Vagina (tissue), 2 donors: ENCODE data around the gene RANBP3. TPM values are rescaled to one million over a fixed set of nuclear protein-coding genes. Genes with fewer than 3 reads are reported as not detected.
"Not testable (repeated sequence)": the region's sequence is repeated elsewhere in the genome, so short reads cannot be mapped to it uniquely, and the experiment has no call there.

Source experiments
- DNase-seq, 2 donors: peaks; one replicate each; pipeline ENCODE4 v3.0.0-alpha.2; 2017; ENCODE audit errors: extremely low spot score in 2 of 2
- H3K27ac ChIP-seq: fragments of 200-600 bp; sonication (generic); one replicate; pipeline ENCODE4 v1.5.1; 2019
- H3K27me3 ChIP-seq: fragments of 200-600 bp; sonication (generic); one replicate; pipeline ENCODE4 v1.5.1; 2019
- H3K36me3 ChIP-seq, 2 donors: fragments of 200-600 bp; sonication (generic); one replicate each; pipeline ENCODE4 v1.5.1; 2017 to 2019
- H3K4me1 ChIP-seq: fragments of 200-600 bp; sonication (generic); one replicate; pipeline ENCODE4 v1.5.1; 2019
- H3K4me3 ChIP-seq, 2 donors: fragments of 200-600 bp; sonication (generic); 1 replicate in 1 of 2; 2 replicates in 1 of 2; pipeline ENCODE4 v1.5.1; 2016 to 2019
- H3K9me3 ChIP-seq: fragments of 200-600 bp; sonication (generic); one replicate; pipeline ENCODE4 v1.5.1; 2019
- POLR2A ChIP-seq, 2 donors: fragments of 450-650 bp; IDR thresholded peaks; one replicate each; pipeline ENCODE4 v1.6.1; 2017; ENCODE audit warnings: antibody characterized with exemption in 2 of 2, mild to moderate bottlenecking in 2 of 2, moderate library complexity in 2 of 2
- POLR2AphosphoS5 ChIP-seq, 2 donors: sonication (generic); formaldehyde crosslinking; IDR thresholded peaks; one replicate each; pipeline ENCODE4 v1.9.0; 2017; ENCODE audit warnings: antibody characterized with exemption in 2 of 2, mild to moderate bottlenecking in 2 of 2, low read depth in 1 of 2; ENCODE audit not compliant: insufficient read depth in 1 of 2
- intact Hi-C: fragments of 100-400 bp; cut with DNase I; formaldehyde crosslinking; loops from one replicate; pipeline ENCODE4 v1.15.1; 2023
- total RNA-seq: library from RNA; depleted of rRNA; stranded (reverse); fragments of >200 nt; gene quantifications from one replicate; pipeline ENCODE4 v1.2.3, GENCODE V29; 2016
- TF ChIP-seq, protein P1 (sequence below), 3 experiments: fragments of 450-650 bp in 2 of 3; fragments of 200-600 bp in 1 of 3; sonication (generic) in 1 of 3; IDR thresholded peaks; one replicate each; pipeline ENCODE4 v1.5.1; 2017 to 2019; ENCODE audit warnings: antibody characterized with exemption in 3 of 3, mild to moderate bottlenecking in 2 of 3, moderate library complexity in 2 of 3

Gene RANBP3
- 110 TPM for total RNA-seq

DNA sequence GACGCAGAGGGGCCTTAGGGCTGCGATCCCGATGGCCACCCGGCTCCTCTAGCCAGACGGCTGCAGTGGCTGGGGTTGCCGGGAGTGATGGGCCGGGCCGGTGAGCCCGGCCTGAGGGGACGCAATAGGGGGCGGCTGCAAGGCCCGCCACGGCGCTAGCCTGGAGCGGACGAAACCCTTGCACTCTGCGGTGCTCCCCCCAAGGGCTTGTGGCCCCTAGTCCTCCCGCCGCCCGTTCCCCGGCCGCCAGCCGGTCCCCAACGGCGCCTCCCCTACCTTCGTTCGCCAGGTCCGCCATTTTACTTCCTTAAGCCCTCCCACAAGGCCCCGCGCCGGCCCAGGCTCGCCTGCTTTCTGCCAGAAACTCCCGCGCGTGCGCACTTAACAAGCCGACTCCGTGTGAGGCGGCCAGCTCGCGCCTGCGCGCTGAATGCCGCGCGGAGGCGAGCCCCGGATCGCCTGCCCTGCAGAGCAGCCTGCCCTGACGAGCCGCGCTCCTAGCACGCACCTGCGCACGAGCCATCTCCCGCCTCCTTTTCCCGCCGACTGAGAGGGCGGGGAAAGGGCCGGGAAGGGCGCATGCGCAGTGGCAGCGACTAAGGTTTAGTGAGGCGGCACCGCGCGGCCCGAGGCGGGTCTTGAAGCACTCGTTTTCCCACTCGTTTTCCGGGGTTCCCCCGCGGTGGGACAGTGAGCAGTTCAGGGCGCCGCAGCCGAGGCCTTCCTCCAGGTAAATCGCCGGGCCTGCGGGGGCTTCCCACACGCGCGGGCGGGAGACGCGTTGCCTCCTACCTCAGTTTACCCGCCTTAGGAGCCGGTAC is at the start of gene RANBP3:
Gene RANBP3, minus strand, starts transcription at position 356 of the 821 bp plus-strand sequence. Its CDS starts 58 bp downstream, at position 298.
- intact Hi-C loops: no loop called here
- peak; percentile 97 to 98 for DNase-seq
- peak within 1 kb of the TSS; percentile 91 for H3K27ac ChIP-seq
- TF ChIP-seq, protein P1, sequence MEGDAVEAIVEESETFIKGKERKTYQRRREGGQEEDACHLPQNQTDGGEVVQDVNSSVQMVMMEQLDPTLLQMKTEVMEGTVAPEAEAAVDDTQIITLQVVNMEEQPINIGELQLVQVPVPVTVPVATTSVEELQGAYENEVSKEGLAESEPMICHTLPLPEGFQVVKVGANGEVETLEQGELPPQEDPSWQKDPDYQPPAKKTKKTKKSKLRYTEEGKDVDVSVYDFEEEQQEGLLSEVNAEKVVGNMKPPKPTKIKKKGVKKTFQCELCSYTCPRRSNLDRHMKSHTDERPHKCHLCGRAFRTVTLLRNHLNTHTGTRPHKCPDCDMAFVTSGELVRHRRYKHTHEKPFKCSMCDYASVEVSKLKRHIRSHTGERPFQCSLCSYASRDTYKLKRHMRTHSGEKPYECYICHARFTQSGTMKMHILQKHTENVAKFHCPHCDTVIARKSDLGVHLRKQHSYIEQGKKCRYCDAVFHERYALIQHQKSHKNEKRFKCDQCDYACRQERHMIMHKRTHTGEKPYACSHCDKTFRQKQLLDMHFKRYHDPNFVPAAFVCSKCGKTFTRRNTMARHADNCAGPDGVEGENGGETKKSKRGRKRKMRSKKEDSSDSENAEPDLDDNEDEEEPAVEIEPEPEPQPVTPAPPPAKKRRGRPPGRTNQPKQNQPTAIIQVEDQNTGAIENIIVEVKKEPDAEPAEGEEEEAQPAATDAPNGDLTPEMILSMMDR (IDR thresholded peaks at IDR 0.05): peak in 1 of 3 experiments; percentile 11
- TF ChIP-seq POLR2AphosphoS5 (IDR thresholded peaks at IDR 0.05; ENCODE audit: insufficient read depth in 1 of 2, low read depth in 1 of 2) (peak; percentile 94 to 100), POLR2A (IDR thresholded peaks at IDR 0.05) (peak in 1 of 2 donors; percentile 56)
- H3K36me3 ChIP-seq: no peaks in the 10 kb centered on the region
- H3K9me3 ChIP-seq: no peaks in the 10 kb centered on the region
- no peaks in the 10 kb centered on the region for H3K27me3 ChIP-seq
- H3K4me3 ChIP-seq: peak within 1 kb of the TSS; percentile 93 to 94
- peaks cover 58% of the 10 kb centered on the region for H3K4me1 ChIP-seq

GRCh38 chr19:6026390-6027227 is 48.7 kb upstream of the RANBP3 start:
- Histone ChIP-seq H3K27ac (no peak overlapping the region), H3K27me3 (no peaks in the 10 kb centered on the region), H3K9me3 (no peaks in the 10 kb centered on the region), H3K4me1 (peaks cover 6% of the 10 kb centered on the region), H3K36me3 (peaks cover 0 to 4% of the 10 kb centered on the region in 2 donors), H3K4me3 (no peak overlapping the region)
- DNase-seq: no peak
- intact Hi-C loops: no loop called here
- TF ChIP-seq POLR2A (IDR thresholded peaks at IDR 0.05) (no peak), POLR2AphosphoS5 (IDR thresholded peaks at IDR 0.05; ENCODE audit: insufficient read depth in 1 of 2, low read depth in 1 of 2) (no peak)
- TF ChIP-seq, protein P1 (IDR thresholded peaks at IDR 0.05): no peak

GRCh38 chr19:6024756-6025155 is 46.8 kb upstream of the RANBP3 start:
- H3K9me3 ChIP-seq, H3K4me1 ChIP-seq, H3K27ac ChIP-seq, H3K27me3 ChIP-seq, H3K4me3 ChIP-seq, H3K36me3 ChIP-seq, intact Hi-C loops, DNase-seq: not testable (repeated sequence)

DNA sequence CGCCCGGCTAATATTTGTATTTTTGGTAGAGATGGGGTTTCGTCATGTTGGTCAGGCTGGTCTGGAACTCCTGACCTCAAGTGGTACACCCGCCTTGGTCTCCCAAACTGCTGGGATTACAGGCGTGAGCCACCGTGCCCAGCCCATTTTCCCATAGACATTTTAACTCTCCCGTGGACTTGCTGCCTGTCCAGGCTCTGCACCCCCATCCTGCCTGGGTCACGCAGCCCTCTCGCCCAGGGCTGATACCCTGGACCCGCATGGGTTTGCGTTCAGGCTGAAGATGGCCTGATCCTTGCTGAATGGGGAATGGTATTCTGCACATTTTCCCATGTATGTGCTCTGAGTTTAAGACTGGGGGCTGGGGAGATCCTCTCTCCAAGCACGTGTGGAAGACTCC is 46.0 kb upstream of the RANBP3 start:
- Histone ChIP-seq H3K4me1 (peaks cover 6% of the 10 kb centered on the region), H3K27ac (no peak overlapping the region), H3K4me3 (no peak overlapping the region), H3K36me3 (peaks cover 0 to 4% of the 10 kb centered on the region in 2 donors), H3K27me3 (no peaks in the 10 kb centered on the region), H3K9me3 (no peaks in the 10 kb centered on the region)
- TF ChIP-seq, protein P1 (IDR thresholded peaks at IDR 0.05): no peak
- no peak for TF ChIP-seq POLR2A (IDR thresholded peaks at IDR 0.05)
- no peak for TF ChIP-seq POLR2AphosphoS5 (IDR thresholded peaks at IDR 0.05; ENCODE audit: insufficient read depth in 1 of 2, low read depth in 1 of 2)
- no peak for DNase-seq
- intact Hi-C loops: no loop called here

DNA sequence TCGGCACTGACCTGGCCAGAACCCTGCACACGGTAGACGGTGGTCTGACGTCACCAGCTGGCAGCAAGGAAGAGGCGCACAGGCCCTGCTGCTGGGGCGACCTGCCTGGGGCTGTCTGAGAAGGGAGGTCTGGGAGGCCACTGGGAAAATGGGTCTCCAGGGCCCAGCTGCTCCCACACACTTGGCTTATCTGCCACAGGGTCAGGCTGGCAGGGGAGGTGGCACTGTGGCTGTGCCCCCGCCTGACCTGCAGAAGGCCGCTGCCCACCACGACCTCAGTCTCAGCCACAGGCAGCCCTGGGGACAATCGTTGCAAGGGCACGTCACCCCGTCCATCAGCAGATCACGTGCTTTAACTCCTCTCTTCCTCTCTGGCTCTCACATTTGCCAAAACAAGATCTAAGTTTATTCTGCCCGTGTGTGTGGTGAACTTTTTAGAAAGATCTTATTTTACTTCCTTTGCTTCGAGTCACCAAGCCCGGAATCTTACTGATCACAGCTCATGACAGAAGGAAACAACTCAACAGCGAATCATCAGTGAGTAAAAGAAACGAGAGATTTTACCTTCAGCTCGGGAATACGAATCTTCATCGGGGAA is 45.2 kb upstream of the RANBP3 start:
- intact Hi-C loops: no loop called here
- Histone ChIP-seq H3K4me3 (no peak overlapping the region), H3K9me3 (no peaks in the 10 kb centered on the region), H3K36me3 (peaks cover 0 to 4% of the 10 kb centered on the region in 2 donors), H3K27me3 (no peaks in the 10 kb centered on the region), H3K4me1 (peaks cover 6% of the 10 kb centered on the region), H3K27ac (no peak overlapping the region)
- no peak for DNase-seq
- TF ChIP-seq POLR2AphosphoS5 (IDR thresholded peaks at IDR 0.05; ENCODE audit: insufficient read depth in 1 of 2, low read depth in 1 of 2) (no peak), POLR2A (IDR thresholded peaks at IDR 0.05) (no peak)
- TF ChIP-seq, protein P1 (IDR thresholded peaks at IDR 0.05): no peak
